HFFc6 (cell line): ENCODE results near the gene CDH13. TPM values are rescaled to one million over a fixed set of nuclear protein-coding genes. Genes with fewer than 3 reads are reported as not detected.

Experiments
- DNase-seq: peaks from one replicate; pipeline ENCODE4 v3.0.0-alpha.2; 2018
- H3K27ac Mint-ChIP-seq: 2 replicates; pipeline ENCODE4 v1.8.0; 2020; ENCODE audit warnings: mild to moderate bottlenecking, mixed read lengths
- H3K27me3 Mint-ChIP-seq: 2 replicates; pipeline ENCODE4 v1.8.0; 2021; ENCODE audit warnings: mild to moderate bottlenecking, moderate library complexity, mixed read lengths; ENCODE audit not compliant: insufficient read depth
- H3K36me3 Mint-ChIP-seq: 2 replicates; pipeline ENCODE4 v1.8.0; 2021; ENCODE audit warnings: low read depth, mixed read lengths
- H3K4me1 Mint-ChIP-seq: 2 replicates; pipeline ENCODE4 v1.8.0; 2020; ENCODE audit warnings: low read depth, mixed read lengths
- H3K4me3 Mint-ChIP-seq: 2 replicates; pipeline ENCODE4 v1.8.0; 2020; ENCODE audit warnings: mild to moderate bottlenecking, moderate library complexity, mixed read lengths
- H3K9me3 Mint-ChIP-seq: 2 replicates; pipeline ENCODE4 v1.8.0; 2020; ENCODE audit warnings: mild to moderate bottlenecking, mixed read lengths
- CTCF ChIP-seq: fragments of 200-600 bp; sonication (generic); IDR thresholded peaks from 2 replicates; pipeline ENCODE4 v1.5.0; 2021; ENCODE audit warnings: antibody characterized with exemption, mild to moderate bottlenecking
- total RNA-seq, 6 experiments: library from RNA; stranded (reverse); fragmentation: NEBNext Ultra II Directional; extraction: Animal tissue kit (Norgen Biotek cat#: 25700); gene quantifications; 2 replicates in 1 of 6; 3 replicates in 5 of 6; pipeline ENCODE4 v1.2.3, GENCODE V29; 2021

Gene CDH13
- total RNA-seq, 6 experiments from 2014 or later = 3.6 to 14.7 (median 4.7) TPM

DNA sequence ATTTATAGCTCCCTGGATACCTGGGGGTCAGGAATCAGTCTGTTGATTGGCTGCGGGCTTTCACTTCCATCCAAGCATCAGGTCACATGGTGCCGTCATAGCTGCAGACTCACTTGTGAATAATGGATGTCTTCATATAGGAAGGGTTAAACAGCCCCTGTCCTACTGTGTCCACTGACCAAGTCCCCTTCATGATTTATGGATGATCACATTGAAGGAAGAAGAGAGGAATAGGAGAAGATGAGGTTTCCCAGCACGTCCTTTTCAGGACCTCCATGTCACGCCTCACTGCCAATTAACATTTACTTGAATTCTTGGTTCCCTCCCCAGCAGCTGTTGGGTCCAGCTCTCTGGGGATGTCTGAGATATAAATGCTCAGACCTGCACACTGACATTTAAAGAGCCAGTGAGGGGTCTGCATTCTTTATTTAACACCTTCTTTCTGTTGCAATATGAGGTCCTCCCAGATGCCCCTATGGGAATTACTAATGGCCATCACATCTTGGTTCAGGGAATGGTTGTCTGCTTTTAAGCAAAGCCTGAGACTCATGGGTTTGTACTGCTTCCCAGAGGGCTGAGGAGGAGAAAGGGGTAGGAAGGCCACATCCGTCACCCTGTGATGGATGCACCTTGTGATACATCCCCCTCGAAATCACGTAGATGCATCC lies 950.4 kb downstream of the CDH13 start:
- Mint-ChIP-seq H3K4me1 (no peaks in the 10 kb centered on the region), H3K27me3 (no peaks in the 10 kb centered on the region), H3K36me3 (no peaks in the 10 kb centered on the region; the same call in none of the 2 replicates), H3K4me3 (no peak overlapping the region), H3K27ac (no peak overlapping the region), H3K9me3 (peaks cover 28% of the 10 kb centered on the region)
- no peak for DNase-seq
- TF ChIP-seq CTCF = no peak

DNA sequence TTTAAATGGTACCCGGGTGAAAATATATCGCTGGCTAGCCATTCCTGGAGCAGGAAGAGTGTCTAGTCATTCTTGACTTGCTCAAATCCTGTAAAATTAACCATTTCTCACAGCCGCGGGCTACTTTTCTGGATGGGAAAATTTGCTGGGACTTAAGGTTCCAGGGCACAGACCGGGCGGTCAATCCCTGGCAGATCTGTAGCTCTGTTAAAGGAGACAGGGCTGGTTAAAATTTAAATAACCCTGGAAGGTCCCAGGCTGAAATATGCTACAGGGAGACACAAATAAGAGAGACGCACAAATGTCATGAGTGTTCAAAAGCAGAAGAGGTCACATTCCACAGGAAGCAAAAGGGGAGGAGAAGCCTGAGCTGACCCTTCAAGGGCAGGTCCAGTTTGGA lies 951.4 kb downstream of the CDH13 start:
- DNase-seq = no peak
- Mint-ChIP-seq H3K4me1 (no peaks in the 10 kb centered on the region), H3K27me3 (no peaks in the 10 kb centered on the region), H3K4me3 (no peak overlapping the region), H3K36me3 (peaks cover 2% of the 10 kb centered on the region), H3K27ac (no peak overlapping the region), H3K9me3 (peaks cover 28% of the 10 kb centered on the region)
- TF ChIP-seq CTCF = no peak

GRCh38 chr16:83579027-83579426 lies 952.3 kb downstream of the CDH13 start:
- Mint-ChIP-seq H3K27me3 (no peaks in the 10 kb centered on the region), H3K4me1 (no peaks in the 10 kb centered on the region)

DNA sequence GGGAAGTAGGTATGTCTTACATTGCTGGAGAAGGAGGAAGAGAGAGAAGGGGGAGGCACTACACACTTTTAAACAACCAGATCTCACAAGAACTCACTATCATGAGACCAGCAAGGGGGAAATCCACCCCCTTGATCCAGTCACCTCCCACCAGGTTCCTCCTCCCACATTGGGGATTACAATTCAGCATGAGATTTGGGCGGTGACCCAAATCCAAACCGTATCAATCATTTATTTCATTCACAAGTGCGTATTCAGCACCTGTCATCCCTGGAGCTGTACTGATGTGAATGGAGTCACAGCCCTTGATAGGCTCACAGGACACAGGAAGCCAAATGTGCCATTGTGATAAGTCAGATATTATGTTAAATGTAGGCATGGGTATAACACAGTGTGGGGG lies 952.7 kb downstream of the CDH13 start:
- Mint-ChIP-seq H3K9me3 (peaks cover 34% of the 10 kb centered on the region), H3K27ac (no peak overlapping the region)

More at GRCh38 chr16:83579027-83579426, 952.3 kb downstream of the CDH13 start:
- H3K27ac Mint-ChIP-seq = no peak overlapping the region
- no peak for TF ChIP-seq CTCF
- peaks cover 34% of the 10 kb centered on the region for H3K9me3 Mint-ChIP-seq
- H3K36me3 Mint-ChIP-seq = peaks cover 6% of the 10 kb centered on the region
- no peak for DNase-seq
- H3K4me3 Mint-ChIP-seq = no peak overlapping the region

GRCh38 chr16:83581082-83581481 lies 954.3 kb downstream of the CDH13 start:
- H3K36me3 Mint-ChIP-seq = peaks cover 6% of the 10 kb centered on the region; the same call in 1 of the 2 replicates
- no peak for DNase-seq
- no peak overlapping the region for H3K4me3 Mint-ChIP-seq
- H3K9me3 Mint-ChIP-seq = peaks cover 23% of the 10 kb centered on the region
- no peaks in the 10 kb centered on the region for H3K4me1 Mint-ChIP-seq
- no peaks in the 10 kb centered on the region; the same call in 1 of the 2 replicates for H3K27me3 Mint-ChIP-seq
- no peak for TF ChIP-seq CTCF
- H3K27ac Mint-ChIP-seq = no peak overlapping the region

More for the DNA sequence above, 952.7 kb downstream of the CDH13 start:
- H3K27me3 Mint-ChIP-seq = no peaks in the 10 kb centered on the region
- no peak for TF ChIP-seq CTCF
- H3K4me1 Mint-ChIP-seq = no peaks in the 10 kb centered on the region
- no peak overlapping the region for H3K4me3 Mint-ChIP-seq
- peaks cover 6% of the 10 kb centered on the region for H3K36me3 Mint-ChIP-seq
- no peak for DNase-seq
